ENCODE data around the gene NDUFS5. TPM values are rescaled to one million over a fixed set of nuclear protein-coding genes. Genes with fewer than 3 reads are reported as not detected.
"Not testable (repeated sequence)": the region's sequence is repeated elsewhere in the genome, so short reads cannot be mapped to it uniquely, and the experiment has no call there.

NDUFS5 gene
- 419 and 482 TPM in 2 replicates for total RNA-seq

GRCh38 chr1:39026051-39026865 is at the start of gene NDUFS5:
Gene NDUFS5, plus strand, starts transcription at chr1:39026350. Its CDS starts 2,375 bp downstream, at chr1:39028725.
- peak; percentile 89 to 94 for DNase-seq (ENCODE audit: low read depth in 2 of 2)

- DNase-seq (ENCODE audit: low read depth in 2 of 2) = not testable (repeated sequence)
Observed at GRCh38 chr1:38977399-38978244, 48.5 kb upstream of the NDUFS5 start.

- not testable (repeated sequence) for DNase-seq (ENCODE audit: low read depth in 2 of 2)
Observed at GRCh38 chr1:38978245-38978542, 48.0 kb upstream of the NDUFS5 start.

GRCh38 chr1:38979380-38979779 is 46.8 kb upstream of the NDUFS5 start:
- not testable (repeated sequence) for DNase-seq (ENCODE audit: low read depth in 2 of 2)

- no peak for DNase-seq (ENCODE audit: low read depth in 2 of 2)
Observed at GRCh38 chr1:38989979-38990378, 36.2 kb upstream of the NDUFS5 start.

- peak; percentile 15 to 23 for DNase-seq (ENCODE audit: low read depth in 2 of 2)
Observed at GRCh38 chr1:38990386-38990737, 35.8 kb upstream of the NDUFS5 start.

- DNase-seq (ENCODE audit: low read depth in 2 of 2) = peak; percentile 98 to 99
Observed at GRCh38 chr1:38990738-38991637, 35.2 kb upstream of the NDUFS5 start, which contains the start of gene AKIRIN1. Gene AKIRIN1, plus strand, starts transcription at chr1:38991276. Its CDS starts 105 bp downstream, at chr1:38991381.

GRCh38 chr1:38991638-38992411 is 34.3 kb upstream of the NDUFS5 start:
- peak; percentile 36 to 63 for DNase-seq (ENCODE audit: low read depth in 2 of 2)

- DNase-seq (ENCODE audit: low read depth in 2 of 2) = no peak
Observed at GRCh38 chr1:38992412-38993111, 33.6 kb upstream of the NDUFS5 start.

- DNase-seq (ENCODE audit: low read depth in 2 of 2) = no peak
Observed at GRCh38 chr1:38994196-38994595, 32.0 kb upstream of the NDUFS5 start.

- no peak for DNase-seq (ENCODE audit: low read depth in 2 of 2)
Observed at GRCh38 chr1:38997034-38997900, 28.9 kb upstream of the NDUFS5 start.

GRCh38 chr1:38997901-38998190 is 28.3 kb upstream of the NDUFS5 start:
- no peak for DNase-seq (ENCODE audit: low read depth in 2 of 2)

GRCh38 chr1:39001516-39002421 is 24.4 kb upstream of the NDUFS5 start:
- DNase-seq (ENCODE audit: low read depth in 2 of 2) = no peak

GRCh38 chr1:39003281-39003680 is 22.9 kb upstream of the NDUFS5 start:
- no peak for DNase-seq (ENCODE audit: low read depth in 2 of 2)

- no peak for DNase-seq (ENCODE audit: low read depth in 2 of 2)
Observed at GRCh38 chr1:39003794-39004193, 22.4 kb upstream of the NDUFS5 start.

- DNase-seq (ENCODE audit: low read depth in 2 of 2) = no peak
Observed at GRCh38 chr1:39006287-39006686, 19.9 kb upstream of the NDUFS5 start.

GRCh38 chr1:39006726-39007645 is 19.2 kb upstream of the NDUFS5 start:
- DNase-seq (ENCODE audit: low read depth in 2 of 2) = peak in 1 of 2 donors; percentile 10

Data from lung microvascular endothelial cell (primary cell).